HG02870 (cell line): ENCODE data around the gene RBM38.
A peak's percentile ranks its signal among the peaks of the same experiment; 100 is the strongest.

Experiments
- ATAC-seq: cut with Tn5 transposase; IDR thresholded peaks from one replicate; pipeline ENCODE4 v1.9.1; 2021; ENCODE audit warnings: mild to moderate bottlenecking, moderate library complexity; ENCODE audit not compliant: unreplicated experiment

RBM38 gene

GRCh38 chr20:57389695-57390603 is 1.2 kb upstream of the RBM38 start:
- no peak for ATAC-seq

- ATAC-seq = peak; percentile 1
Measured at GRCh38 chr20:57391439-57392301, 474 bp downstream of the RBM38 start.

GRCh38 chr20:57392512-57393271 is 1.5 kb downstream of the RBM38 start:
- no peak for ATAC-seq

GRCh38 chr20:57393321-57394120 is 2.3 kb downstream of the RBM38 start:
- ATAC-seq = no peak

GRCh38 chr20:57394121-57395082 is 3.2 kb downstream of the RBM38 start:
- no peak for ATAC-seq

- no peak for ATAC-seq
Measured at GRCh38 chr20:57395111-57395966, 4.1 kb downstream of the RBM38 start.

- ATAC-seq = no peak
Measured at GRCh38 chr20:57396212-57396983, 5.2 kb downstream of the RBM38 start.

GRCh38 chr20:57396984-57397692 is 5.9 kb downstream of the RBM38 start:
- no peak for ATAC-seq

GRCh38 chr20:57397693-57398108 is 6.5 kb downstream of the RBM38 start:
- no peak for ATAC-seq

GRCh38 chr20:57398231-57398821 is 7.1 kb downstream of the RBM38 start:
- ATAC-seq = peak; percentile 47

- no peak for ATAC-seq
Measured at GRCh38 chr20:57398901-57399535, 7.8 kb downstream of the RBM38 start.

GRCh38 chr20:57399587-57400155 is 8.5 kb downstream of the RBM38 start:
- ATAC-seq = peak; percentile 42

GRCh38 chr20:57400231-57400701 is 9.1 kb downstream of the RBM38 start:
- ATAC-seq = no peak

GRCh38 chr20:57400821-57401564 is 9.8 kb downstream of the RBM38 start:
- no peak for ATAC-seq

GRCh38 chr20:57401565-57401918 is 10.3 kb downstream of the RBM38 start:
- ATAC-seq = no peak
